Suprapubic skin (tissue), 4 donors: Measurements from ENCODE around the gene INPP5A. TPM values are rescaled to one million over a fixed set of nuclear protein-coding genes. Genes with fewer than 3 reads are reported as not detected.
A peak's percentile ranks its signal among the peaks of the same experiment; 100 is the strongest.

Experiments used
- DNase-seq, 2 donors: peaks; one replicate each; pipeline ENCODE4 v3.0.0-alpha.2; 2019; ENCODE audit warnings: low spot score in 2 of 2
- H3K27ac ChIP-seq: fragments of 200-600 bp; sonication (generic); one replicate; pipeline ENCODE4 v1.5.1; 2019
- H3K27me3 ChIP-seq: fragments of 200-600 bp; sonication (generic); one replicate; pipeline ENCODE4 v1.5.1; 2019
- H3K36me3 ChIP-seq: fragments of 200-600 bp; sonication (generic); one replicate; pipeline ENCODE4 v1.5.1; 2019
- H3K4me1 ChIP-seq: fragments of 200-600 bp; sonication (generic); one replicate; pipeline ENCODE4 v1.5.1; 2019
- H3K4me3 ChIP-seq: fragments of 200-600 bp; sonication (generic); one replicate; pipeline ENCODE4 v1.5.1; 2019; ENCODE audit warnings: mild to moderate bottlenecking
- H3K9me3 ChIP-seq: fragments of 200-600 bp; sonication (generic); one replicate; pipeline ENCODE4 v1.5.1; 2019
- EP300 ChIP-seq: sonication (generic); formaldehyde crosslinking; IDR thresholded peaks from one replicate; pipeline ENCODE4 v1.6.1; 2017; ENCODE audit warnings: antibody characterized with exemption
- POLR2A ChIP-seq, 2 donors: fragments of 450-650 bp; IDR thresholded peaks; one replicate each; pipeline ENCODE4 v1.6.1; 2017; ENCODE audit warnings: antibody characterized with exemption in 2 of 2, mild to moderate bottlenecking in 2 of 2, moderate library complexity in 2 of 2
- POLR2AphosphoS5 ChIP-seq, 3 donors: sonication (generic); formaldehyde crosslinking; IDR thresholded peaks; one replicate each; pipeline ENCODE4 v1.6.1; 2017; ENCODE audit warnings: antibody characterized with exemption in 3 of 3
- WGBS: methylation state at CpG from one replicate; pipeline ENCODE4 v1.1.5; 2018; 5-methylcytosine and 5-hydroxymethylcytosine counted together
- total RNA-seq, 4 donors: library from RNA; depleted of rRNA; stranded (reverse); fragments of >200 nt; gene quantifications; one replicate each; pipeline ENCODE4 v1.1.0, GENCODE V29; 2016
- TF ChIP-seq, protein P1 (sequence below), 2 donors: fragments of 200-600 bp in 1 of 2; fragments of 450-650 bp in 1 of 2; sonication (generic) in 1 of 2; IDR thresholded peaks; one replicate each; pipeline ENCODE4 v1.5.1; 2016 to 2019; ENCODE audit warnings: antibody characterized with exemption in 2 of 2, mild to moderate bottlenecking in 1 of 2, moderate library complexity in 1 of 2

INPP5A gene
- total RNA-seq, 4 donors from 2014 or later = 28.1 to 39.1 (median 32.3) TPM

DNA sequence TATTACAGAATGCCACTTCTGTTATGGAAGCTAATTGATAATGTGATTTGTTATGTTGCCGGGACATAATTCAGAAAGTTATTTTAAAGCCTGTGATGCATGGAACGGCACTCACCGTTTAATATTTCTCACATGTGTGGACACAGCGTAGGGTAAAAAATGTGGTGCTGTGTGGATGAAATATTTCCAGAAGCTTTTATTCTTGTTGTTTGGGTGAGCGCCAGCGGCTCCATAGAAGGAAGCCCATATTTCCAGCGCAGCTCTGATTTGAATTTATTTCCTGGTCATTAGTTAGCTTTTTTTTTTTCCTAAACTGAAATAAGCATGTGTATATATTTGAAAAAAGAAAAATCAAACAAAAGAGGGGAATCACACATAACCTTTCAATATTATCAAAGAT lies 268.5 kb downstream of the INPP5A start:
- Histone ChIP-seq H3K4me3 (no peak overlapping the region), H3K36me3 (no peaks in the 10 kb centered on the region), H3K9me3 (no peaks in the 10 kb centered on the region), H3K4me1 (no peaks in the 10 kb centered on the region), H3K27me3 (peaks cover 56% of the 10 kb centered on the region), H3K27ac (no peak overlapping the region)
- DNase-seq = no peak
- WGBS = 35% methylated on average over 7 of the region's 7 CpGs
- no peak for TF ChIP-seq POLR2A (IDR thresholded peaks at IDR 0.05)
- TF ChIP-seq, protein P1, sequence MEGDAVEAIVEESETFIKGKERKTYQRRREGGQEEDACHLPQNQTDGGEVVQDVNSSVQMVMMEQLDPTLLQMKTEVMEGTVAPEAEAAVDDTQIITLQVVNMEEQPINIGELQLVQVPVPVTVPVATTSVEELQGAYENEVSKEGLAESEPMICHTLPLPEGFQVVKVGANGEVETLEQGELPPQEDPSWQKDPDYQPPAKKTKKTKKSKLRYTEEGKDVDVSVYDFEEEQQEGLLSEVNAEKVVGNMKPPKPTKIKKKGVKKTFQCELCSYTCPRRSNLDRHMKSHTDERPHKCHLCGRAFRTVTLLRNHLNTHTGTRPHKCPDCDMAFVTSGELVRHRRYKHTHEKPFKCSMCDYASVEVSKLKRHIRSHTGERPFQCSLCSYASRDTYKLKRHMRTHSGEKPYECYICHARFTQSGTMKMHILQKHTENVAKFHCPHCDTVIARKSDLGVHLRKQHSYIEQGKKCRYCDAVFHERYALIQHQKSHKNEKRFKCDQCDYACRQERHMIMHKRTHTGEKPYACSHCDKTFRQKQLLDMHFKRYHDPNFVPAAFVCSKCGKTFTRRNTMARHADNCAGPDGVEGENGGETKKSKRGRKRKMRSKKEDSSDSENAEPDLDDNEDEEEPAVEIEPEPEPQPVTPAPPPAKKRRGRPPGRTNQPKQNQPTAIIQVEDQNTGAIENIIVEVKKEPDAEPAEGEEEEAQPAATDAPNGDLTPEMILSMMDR (IDR thresholded peaks at IDR 0.05) = no peak
- no peak for TF ChIP-seq POLR2AphosphoS5 (IDR thresholded peaks at IDR 0.05)
- no peak for TF ChIP-seq EP300

DNA sequence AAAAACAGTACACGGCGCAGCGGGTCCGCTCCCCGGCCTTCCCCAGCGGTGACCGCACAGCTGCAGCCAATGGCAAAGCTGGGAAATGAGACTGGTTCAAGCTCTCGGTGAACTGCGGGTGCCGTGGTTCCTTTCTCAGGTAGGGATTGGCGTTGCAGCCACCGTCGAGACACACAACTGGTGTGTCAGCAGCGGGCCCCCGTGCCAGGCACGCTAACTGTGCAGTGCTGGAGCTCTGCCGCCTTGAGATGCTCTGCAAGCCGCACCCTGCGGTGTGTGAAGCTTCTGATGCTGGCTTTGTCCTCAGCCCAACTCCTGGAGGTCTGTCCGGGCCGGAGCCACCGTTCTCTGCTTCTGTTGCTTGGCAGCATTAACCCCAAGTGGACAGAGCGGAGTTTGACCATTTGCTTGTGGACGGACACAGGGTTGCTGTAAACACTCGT lies 269.0 kb downstream of the INPP5A start:
- TF ChIP-seq POLR2A (IDR thresholded peaks at IDR 0.05) = no peak
- no peak for TF ChIP-seq EP300
- no peak for TF ChIP-seq POLR2AphosphoS5 (IDR thresholded peaks at IDR 0.05)
- TF ChIP-seq, protein P1 (IDR thresholded peaks at IDR 0.05) = no peak
- 69% methylated on average over 20 of the region's 25 CpGs for WGBS
- H3K4me3 ChIP-seq = no peak overlapping the region
- no peak overlapping the region for H3K27ac ChIP-seq
- H3K36me3 ChIP-seq = no peaks in the 10 kb centered on the region
- peak; percentile 46 to 77 for DNase-seq
- H3K27me3 ChIP-seq = peaks cover 59% of the 10 kb centered on the region
- no peaks in the 10 kb centered on the region for H3K9me3 ChIP-seq
- H3K4me1 ChIP-seq = no peaks in the 10 kb centered on the region

DNA sequence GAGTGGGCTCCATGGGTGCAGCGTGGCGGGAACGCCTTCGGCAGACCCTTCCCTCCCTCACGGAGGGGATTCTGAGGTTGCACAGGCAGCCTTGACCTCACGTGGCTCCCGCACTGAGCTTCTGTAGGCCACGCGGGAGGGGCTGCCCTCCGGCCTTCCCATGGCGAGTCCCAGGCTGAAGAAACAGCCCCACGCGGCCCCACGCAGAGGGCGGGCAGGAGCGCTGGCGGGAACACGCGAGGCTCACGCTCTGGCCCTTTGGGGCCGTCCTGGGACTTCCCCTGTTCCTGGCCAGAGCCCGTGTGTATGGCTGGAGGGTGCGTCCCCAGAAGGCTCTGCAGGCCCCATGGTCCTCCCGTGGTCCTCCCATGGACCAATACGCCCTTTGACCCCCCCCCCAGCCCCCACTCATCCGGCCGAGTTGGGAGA lies 270.0 kb downstream of the INPP5A start:
- TF ChIP-seq, protein P1 (IDR thresholded peaks at IDR 0.05) = no peak
- TF ChIP-seq EP300 (no peak), POLR2AphosphoS5 (IDR thresholded peaks at IDR 0.05) (no peak), POLR2A (IDR thresholded peaks at IDR 0.05) (no peak)
- Histone ChIP-seq H3K4me1 (no peaks in the 10 kb centered on the region), H3K36me3 (no peaks in the 10 kb centered on the region), H3K27me3 (peaks cover 65% of the 10 kb centered on the region), H3K27ac (no peak overlapping the region), H3K9me3 (no peaks in the 10 kb centered on the region), H3K4me3 (no peak overlapping the region)
- DNase-seq = peak; percentile 46 to 73
- WGBS = no CpG with 5 or more reads among the region's 27 CpGs

DNA sequence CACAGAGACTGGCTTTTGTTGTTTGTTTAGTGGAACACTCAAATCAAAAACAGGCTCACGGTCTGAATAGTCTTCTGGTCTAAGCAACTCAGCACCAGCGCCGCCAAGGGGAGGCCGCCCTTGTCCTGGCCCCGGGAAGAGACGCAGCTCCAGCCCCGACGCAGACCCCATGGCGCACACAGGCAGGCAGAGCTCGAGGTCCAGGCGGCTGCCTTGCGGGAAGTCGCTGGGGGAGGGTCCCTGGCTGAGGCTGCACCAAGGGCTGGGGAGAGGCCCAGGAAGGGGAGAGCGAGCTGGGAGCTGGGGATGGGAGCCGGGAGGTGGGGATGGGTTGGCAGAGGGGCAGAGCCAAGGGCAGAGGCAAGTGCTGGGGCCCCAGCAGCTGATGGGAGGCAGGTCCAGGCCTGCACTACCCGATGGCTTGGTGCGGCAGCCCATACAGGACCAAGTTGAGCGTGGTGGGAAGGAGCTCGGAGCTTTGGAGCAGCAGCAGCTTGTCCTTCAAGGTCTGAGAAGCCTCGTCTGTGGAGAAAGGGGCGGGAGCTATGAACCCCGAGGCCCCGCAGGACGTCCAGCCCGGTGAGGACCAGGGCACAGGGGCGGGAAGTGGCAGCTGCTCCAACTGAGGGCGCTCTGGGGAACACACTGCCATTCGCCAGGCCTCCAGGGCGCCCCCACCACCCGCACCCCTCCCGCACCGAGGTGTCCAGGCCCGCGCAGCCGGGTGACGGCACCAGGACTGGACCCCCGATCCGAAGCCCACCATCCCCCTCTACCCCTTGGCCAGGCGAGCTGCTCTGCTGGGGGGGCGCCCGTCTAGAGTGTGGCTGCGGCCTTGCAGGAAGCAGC lies 271.0 kb downstream of the INPP5A start:
- Histone ChIP-seq H3K27ac (no peak overlapping the region), H3K27me3 (peaks cover 67% of the 10 kb centered on the region), H3K9me3 (no peaks in the 10 kb centered on the region), H3K4me1 (no peaks in the 10 kb centered on the region), H3K4me3 (no peak overlapping the region), H3K36me3 (no peaks in the 10 kb centered on the region)
- TF ChIP-seq EP300 (no peak), POLR2AphosphoS5 (IDR thresholded peaks at IDR 0.05) (no peak), POLR2A (IDR thresholded peaks at IDR 0.05) (no peak)
- TF ChIP-seq, protein P1 (IDR thresholded peaks at IDR 0.05) = no peak
- WGBS = 38% methylated on average over 27 of the region's 42 CpGs
- peak; percentile 48 to 74 for DNase-seq
